ENCODE results near the gene RNF144A.

DNA sequence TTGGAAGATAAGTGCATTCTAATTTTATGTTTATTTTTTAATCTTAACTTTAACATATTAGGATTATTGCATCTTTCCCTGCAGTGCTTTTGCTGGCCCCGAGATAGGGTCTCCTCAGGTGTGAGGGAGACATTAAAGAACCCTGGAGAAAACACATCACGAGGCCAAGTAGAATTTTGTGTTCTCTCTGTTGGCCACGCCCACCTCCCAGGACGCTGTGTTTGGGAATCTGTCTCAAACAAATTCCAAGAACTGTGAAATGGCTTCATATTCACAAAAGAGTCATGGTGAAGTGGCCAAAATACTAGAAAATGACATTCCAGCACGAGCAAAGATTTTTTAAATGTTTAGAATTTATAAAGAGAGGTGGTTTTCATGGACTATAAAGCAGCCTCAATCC is 27.3 kb downstream of the RNF144A start:
- no peak for TF ChIP-seq FOXC1 (CRISPR knock-in tag; IDR thresholded peaks at IDR 0.05; ENCODE audit: borderline replicate concordance)
- no peak for TF ChIP-seq POLR2A (IDR thresholded peaks at IDR 0.05; ENCODE audit: insufficient read depth in 1 of 2, low read depth in 2 of 2, low read length in 2 of 2)
- TF ChIP-seq DR1 (CRISPR knock-in tag; IDR thresholded peaks at IDR 0.05), result no peak
- TF ChIP-seq ARNT (IDR thresholded peaks at IDR 0.05), result no peak
- no peak for TF ChIP-seq FOXM1 (CRISPR knock-in tag; IDR thresholded peaks at IDR 0.05)
- no peak for TF ChIP-seq YY1 (IDR thresholded peaks at IDR 0.05; ENCODE audit: insufficient read depth, insufficient replicate concordance, low read depth, low read length)
- TF ChIP-seq CENPX (CRISPR knock-in tag; IDR thresholded peaks at IDR 0.05), result no peak

Measured in HepG2 (cell line).